Endodermal cell (in vitro differentiated cells): ENCODE measurements around the gene MEIOB. TPM values are rescaled to one million over a fixed set of nuclear protein-coding genes. Genes with fewer than 3 reads are reported as not detected.

Source experiments
- DNase-seq: peaks from one replicate; pipeline ENCODE4 v3.0.0-alpha.2; 2017
- H3K27ac ChIP-seq: 2 replicates; pipeline ENCODE4 v1.5.1; 2013; ENCODE audit warnings: mild to moderate bottlenecking, low read depth, low read length, moderate library complexity
- H3K27me3 ChIP-seq: 2 replicates; pipeline ENCODE4 v1.6.1; 2013; ENCODE audit warnings: mild to moderate bottlenecking, low read length, moderate library complexity; ENCODE audit not compliant: insufficient read depth, control insufficient read depth, poor library complexity, severe bottlenecking
- H3K36me3 ChIP-seq: 2 replicates; pipeline ENCODE4 v1.7.0; 2013; ENCODE audit warnings: mild to moderate bottlenecking, low read length, moderate library complexity; ENCODE audit not compliant: control insufficient read depth, insufficient read depth
- H3K4me1 ChIP-seq: one replicate; pipeline ENCODE4 v1.7.0; 2013; ENCODE audit warnings: low read length; ENCODE audit not compliant: control insufficient read depth, insufficient read depth
- H3K4me3 ChIP-seq: 2 replicates; pipeline ENCODE4 v1.5.1; 2013; ENCODE audit warnings: mild to moderate bottlenecking, low read length, moderate library complexity
- H3K9ac ChIP-seq: 2 replicates; pipeline ENCODE4 v1.6.1; 2013; ENCODE audit warnings: mild to moderate bottlenecking, low read length, moderate library complexity; ENCODE audit not compliant: poor library complexity, severe bottlenecking; ENCODE audit errors: extremely low read depth
- H3K9me3 ChIP-seq: 2 replicates; pipeline ENCODE4 v1.6.1; 2013; ENCODE audit warnings: mild to moderate bottlenecking, low read length, moderate library complexity; ENCODE audit not compliant: control insufficient read depth
- H3K27ac Mint-ChIP-seq: 2 replicates; pipeline ENCODE4 v1.8.0; 2020; ENCODE audit warnings: mixed read lengths
- H3K27me3 Mint-ChIP-seq: 2 replicates; pipeline ENCODE4 v1.8.0; 2021; ENCODE audit warnings: mild to moderate bottlenecking, mixed read lengths; ENCODE audit not compliant: insufficient read depth
- H3K36me3 Mint-ChIP-seq: 2 replicates; pipeline ENCODE4 v1.8.0; 2020; ENCODE audit warnings: low read depth, mixed read lengths
- H3K4me1 Mint-ChIP-seq: 2 replicates; pipeline ENCODE4 v1.8.0; 2020; ENCODE audit warnings: mixed read lengths
- H3K4me3 Mint-ChIP-seq: 2 replicates; pipeline ENCODE4 v1.8.0; 2020; ENCODE audit warnings: mild to moderate bottlenecking, moderate library complexity, mixed read lengths
- H3K9me3 Mint-ChIP-seq: 2 replicates; pipeline ENCODE4 v1.8.0; 2020; ENCODE audit warnings: mild to moderate bottlenecking, mixed read lengths
- CTCF ChIP-seq: fragments of 200-600 bp; sonication (generic); conservative IDR thresholded peaks from 2 replicates; pipeline ENCODE4 v1.5.0; 2021; ENCODE audit warnings: antibody characterized with exemption, mild to moderate bottlenecking
- WGBS, 2 experiments: methylation state at CpG; one replicate each; pipeline versions ENCODE4 v1.1.5 to v1.1.7; 2013; ENCODE audit warnings: missing lambda C conversion rate in 2 of 2, mixed read lengths in 1 of 2; ENCODE audit not compliant: insufficient coverage in 1 of 2, insufficient read length in 1 of 2; 5-methylcytosine and 5-hydroxymethylcytosine counted together
- total RNA-seq, 2 donors: library from RNA; stranded (reverse); fragmentation: NEBNext Ultra II Directional in 1 of 2; extraction: Animal tissue kit (Norgen Biotek cat#: 25700) in 1 of 2; gene quantifications; 2 replicates in 1 of 2; 3 replicates in 1 of 2; pipeline ENCODE4 v1.2.1, GENCODE V29; 2021

The MEIOB gene
- total RNA-seq, 2 donors from 2014 or later: not detected

DNA sequence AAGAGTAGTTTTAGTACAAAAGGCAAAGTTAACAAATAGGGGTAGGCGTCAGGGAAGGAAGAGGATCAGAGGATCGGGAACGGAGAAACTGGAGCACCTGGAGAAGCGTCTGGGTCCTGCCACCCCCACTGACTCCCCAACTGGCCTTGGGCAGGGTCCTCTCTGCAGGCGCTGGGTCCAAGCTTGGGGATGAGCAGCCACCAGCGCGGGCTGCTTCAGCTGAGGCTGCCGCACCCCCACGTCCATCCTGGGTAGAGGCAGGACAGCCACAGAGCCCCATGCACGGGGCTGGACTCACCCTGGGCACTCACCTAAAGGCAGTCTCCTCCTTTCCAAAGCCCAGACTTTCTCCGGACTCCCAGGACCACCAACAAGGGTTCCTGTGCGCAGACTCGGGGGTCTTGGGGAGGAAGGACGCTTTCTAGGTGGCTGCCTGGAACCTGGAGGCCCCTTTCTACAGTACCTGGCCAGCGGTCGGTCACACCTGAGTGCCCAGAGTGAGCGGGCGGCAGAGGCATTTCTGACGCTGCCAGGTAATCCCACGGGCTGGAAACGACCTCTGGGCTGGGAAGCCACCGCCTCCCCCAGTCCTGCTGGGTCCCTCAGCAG is 45.2 kb upstream of the MEIOB start:
- Histone ChIP-seq H3K4me1 (no peaks in the 10 kb centered on the region), H3K36me3 (no peaks in the 10 kb centered on the region), H3K27me3 (peaks cover 82% of the 10 kb centered on the region), H3K4me3 (no peak overlapping the region), H3K9me3 (no peaks in the 10 kb centered on the region), H3K9ac (no peak overlapping the region), H3K27ac (no peak overlapping the region)
- Mint-ChIP-seq H3K27ac (no peak overlapping the region), H3K36me3 (no peaks in the 10 kb centered on the region), H3K9me3 (no peaks in the 10 kb centered on the region), H3K4me1 (peaks cover 2% of the 10 kb centered on the region), H3K4me3 (peak overlapping the region; percentile 25), H3K27me3 (peaks cover 74% of the 10 kb centered on the region)
- no peak for DNase-seq
- no peak for TF ChIP-seq CTCF
- WGBS, 2 experiments: 10 to 15% methylated on average over 18 to 22 of the region's 22 CpGs

DNA sequence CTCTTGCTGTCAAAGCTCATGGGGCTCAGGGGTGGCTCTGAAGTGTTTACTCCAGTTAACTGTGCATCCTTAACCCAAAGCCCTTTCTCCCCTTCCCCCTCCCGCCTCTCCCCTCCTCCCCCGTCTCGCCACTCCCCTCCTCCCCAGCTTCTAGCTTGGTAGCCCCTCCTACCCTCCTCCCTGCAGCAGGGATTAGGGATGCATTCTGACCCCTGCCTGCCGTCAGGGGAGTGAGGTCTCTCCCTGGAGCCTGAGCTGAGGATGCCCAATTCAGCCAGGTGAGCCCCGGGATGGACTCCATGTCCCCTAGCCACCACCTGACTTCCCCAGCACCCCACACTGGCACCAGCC is 44.7 kb upstream of the MEIOB start:
- Histone ChIP-seq H3K27ac (no peak overlapping the region), H3K4me3 (no peak overlapping the region), H3K36me3 (no peaks in the 10 kb centered on the region), H3K9ac (no peak overlapping the region), H3K9me3 (no peaks in the 10 kb centered on the region), H3K27me3 (peaks cover 77% of the 10 kb centered on the region), H3K4me1 (no peaks in the 10 kb centered on the region)
- Mint-ChIP-seq H3K27me3 (peaks cover 70% of the 10 kb centered on the region), H3K4me1 (peaks cover 2% of the 10 kb centered on the region), H3K4me3 (no peak overlapping the region), H3K9me3 (no peaks in the 10 kb centered on the region), H3K36me3 (no peaks in the 10 kb centered on the region), H3K27ac (no peak overlapping the region)
- TF ChIP-seq CTCF: no peak
- 12 to 17% methylated on average over 2 to 5 of the region's 5 CpGs for WGBS, 2 experiments
- DNase-seq: peak; percentile 69

DNA sequence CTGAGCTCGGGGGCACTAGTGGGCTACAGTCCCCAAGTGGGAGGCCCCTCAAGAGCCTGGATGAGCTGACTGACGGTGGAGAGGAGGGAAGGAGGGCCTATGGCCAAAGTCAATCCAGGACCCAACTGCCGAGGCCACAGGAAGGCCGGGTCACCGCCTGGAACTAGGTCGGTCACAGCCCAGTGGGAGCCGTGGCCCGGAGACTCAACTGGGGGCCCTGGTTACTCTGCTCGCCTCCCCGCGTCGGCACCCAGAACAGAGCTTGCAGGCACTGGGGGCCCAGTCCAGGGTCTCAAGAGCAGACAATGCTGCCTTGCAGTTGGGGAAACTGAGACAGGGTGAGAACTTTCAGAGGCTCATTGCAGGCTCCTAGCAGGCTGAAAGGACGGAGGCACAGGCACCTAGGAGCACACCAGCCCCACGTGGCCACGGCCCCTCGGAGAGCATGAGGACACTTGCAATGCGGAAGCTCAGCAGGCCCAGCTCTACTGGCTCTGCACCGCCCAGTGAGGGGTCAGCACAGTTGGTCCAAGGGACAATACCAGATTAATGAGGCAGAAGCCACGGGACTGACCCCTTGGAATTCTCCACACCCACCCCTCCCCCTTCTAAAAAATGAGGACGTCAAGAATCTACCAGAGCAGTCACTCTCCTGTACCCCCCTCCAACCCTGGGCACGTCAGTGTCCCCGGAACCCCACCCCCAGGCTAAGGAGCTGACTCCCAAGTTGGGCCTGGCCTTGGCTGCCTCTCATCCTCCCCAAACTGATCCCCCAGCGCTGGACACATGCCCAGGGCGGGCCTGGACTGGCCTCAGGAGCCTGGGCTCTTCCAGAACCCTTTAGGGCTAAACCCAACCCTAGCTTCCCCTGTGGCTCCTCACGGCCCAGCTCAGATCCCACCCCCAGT is 44.0 kb upstream of the MEIOB start:
- H3K27me3 Mint-ChIP-seq: peaks cover 63% of the 10 kb centered on the region
- no peak for DNase-seq

More for the DNA sequence above, 44.0 kb upstream of the MEIOB start:
- Histone ChIP-seq H3K9ac (no peak overlapping the region), H3K9me3 (no peaks in the 10 kb centered on the region), H3K27ac (no peak overlapping the region), H3K4me1 (no peaks in the 10 kb centered on the region), H3K27me3 (peaks cover 71% of the 10 kb centered on the region), H3K4me3 (no peak overlapping the region), H3K36me3 (no peaks in the 10 kb centered on the region)
- Mint-ChIP-seq H3K9me3 (no peaks in the 10 kb centered on the region), H3K4me1 (peaks cover 2% of the 10 kb centered on the region), H3K4me3 (no peak overlapping the region), H3K36me3 (no peaks in the 10 kb centered on the region), H3K27ac (no peak overlapping the region)
- WGBS, 2 experiments: 77% methylated on average over 12 to 25 of the region's 25 CpGs
- no peak for TF ChIP-seq CTCF
